NOMO-1 treated with DMSO at 0.1 percent for 48 hours (cell line): ENCODE results near the gene TSC22D4.

ENCODE experiments used
- DNase-seq: peaks from one replicate; lab custom pipeline; 2025; ENCODE audit not compliant: unreplicated experiment; lab: John Stamatoyannopoulos, UW

Gene TSC22D4

DNA sequence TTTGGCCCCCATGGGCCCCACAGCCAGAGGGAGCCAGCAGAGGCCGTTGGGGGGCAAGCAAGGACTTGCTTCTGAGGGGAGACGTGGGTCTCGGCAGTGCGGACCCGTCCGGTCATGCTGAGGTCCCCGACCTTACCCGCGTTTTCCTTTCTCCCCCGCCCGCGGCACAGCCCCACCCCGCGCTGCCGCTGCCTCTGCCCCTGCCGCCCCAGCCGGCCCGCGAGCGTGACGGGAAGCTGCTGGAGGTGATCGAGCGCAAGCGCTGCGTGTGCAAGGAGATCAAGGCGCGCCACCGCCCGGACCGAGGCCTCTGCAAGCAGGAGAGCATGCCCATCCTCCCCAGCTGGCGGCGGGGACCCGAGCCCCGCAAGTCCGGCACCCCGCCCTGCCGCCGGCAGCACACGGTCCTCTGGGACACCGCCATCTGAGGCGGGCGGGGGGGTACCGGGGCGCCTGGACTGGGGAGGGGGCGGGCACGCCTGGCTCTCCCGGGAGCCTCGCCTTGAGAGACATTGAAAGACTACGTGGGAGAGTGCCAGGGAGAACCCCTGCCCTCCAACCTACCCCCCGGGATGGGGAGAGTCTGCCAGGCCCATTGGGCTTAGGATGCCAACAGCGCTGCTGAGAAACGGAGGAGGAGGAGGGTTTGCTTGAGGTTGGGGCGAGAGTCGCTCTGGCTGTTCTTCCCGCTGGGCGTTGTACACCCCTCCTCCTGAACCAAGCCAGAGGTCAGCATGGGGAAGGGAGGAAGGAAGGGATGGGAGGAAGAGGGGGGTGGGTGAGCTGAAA, 14.7 kb upstream of the TSC22D4 start:
- peak; percentile 40 for DNase-seq

DNA sequence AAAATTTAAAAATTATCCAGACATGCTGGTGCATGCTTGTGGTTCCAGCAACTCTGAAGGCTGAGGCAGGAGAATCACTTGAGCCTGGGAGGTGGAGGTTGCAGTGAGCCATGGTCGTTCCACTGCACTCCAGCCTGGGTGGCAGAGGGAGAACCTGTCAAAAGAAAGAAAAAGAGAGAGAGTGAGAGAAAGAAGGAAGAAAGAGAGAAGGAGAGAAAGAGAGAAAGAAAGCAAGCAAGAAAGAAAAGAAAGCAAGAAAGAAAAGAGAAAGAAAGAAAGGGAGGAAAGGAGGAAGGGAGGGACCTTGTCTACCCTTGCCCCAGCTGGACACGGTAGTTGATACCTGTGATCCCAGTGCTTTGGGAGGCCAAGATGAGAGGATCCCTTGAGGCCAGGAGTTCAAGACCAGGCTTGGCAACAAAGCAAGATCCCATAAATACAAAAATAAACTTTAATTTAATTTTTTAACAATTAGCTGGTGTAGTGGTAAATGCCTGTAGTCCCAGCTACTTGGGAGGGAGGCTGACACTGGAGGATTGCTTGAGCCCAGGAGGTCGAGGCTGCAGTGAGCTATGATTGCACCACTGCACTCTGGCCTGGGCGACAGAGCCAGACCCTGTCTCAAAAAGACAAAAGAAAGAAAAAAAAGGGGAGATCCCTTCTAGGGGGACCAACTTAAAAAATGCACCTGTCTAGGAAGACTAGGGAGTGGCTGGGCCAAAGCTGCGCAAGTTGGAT, 13.9 kb upstream of the TSC22D4 start:
- DNase-seq: no peak

DNA sequence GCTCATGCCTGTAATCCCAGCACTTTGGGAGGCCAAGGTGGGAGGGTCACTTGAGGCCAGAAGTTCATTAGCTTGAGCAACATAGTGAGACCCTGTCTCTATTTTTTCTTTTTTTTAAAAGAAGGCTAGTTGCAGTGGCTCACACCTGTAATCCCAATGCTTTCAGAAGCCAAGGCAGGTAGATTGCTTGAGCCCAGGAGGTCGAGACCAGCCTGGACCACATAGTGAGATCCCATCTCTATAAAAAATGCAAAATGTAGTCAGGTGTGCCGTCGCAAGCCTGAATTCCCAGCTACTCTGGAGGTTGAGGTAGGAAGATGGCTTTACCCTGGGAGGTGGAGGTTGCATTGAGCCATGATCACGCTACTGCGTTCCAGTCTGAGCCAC, 12.2 kb upstream of the TSC22D4 start:
- DNase-seq: no peak

DNA sequence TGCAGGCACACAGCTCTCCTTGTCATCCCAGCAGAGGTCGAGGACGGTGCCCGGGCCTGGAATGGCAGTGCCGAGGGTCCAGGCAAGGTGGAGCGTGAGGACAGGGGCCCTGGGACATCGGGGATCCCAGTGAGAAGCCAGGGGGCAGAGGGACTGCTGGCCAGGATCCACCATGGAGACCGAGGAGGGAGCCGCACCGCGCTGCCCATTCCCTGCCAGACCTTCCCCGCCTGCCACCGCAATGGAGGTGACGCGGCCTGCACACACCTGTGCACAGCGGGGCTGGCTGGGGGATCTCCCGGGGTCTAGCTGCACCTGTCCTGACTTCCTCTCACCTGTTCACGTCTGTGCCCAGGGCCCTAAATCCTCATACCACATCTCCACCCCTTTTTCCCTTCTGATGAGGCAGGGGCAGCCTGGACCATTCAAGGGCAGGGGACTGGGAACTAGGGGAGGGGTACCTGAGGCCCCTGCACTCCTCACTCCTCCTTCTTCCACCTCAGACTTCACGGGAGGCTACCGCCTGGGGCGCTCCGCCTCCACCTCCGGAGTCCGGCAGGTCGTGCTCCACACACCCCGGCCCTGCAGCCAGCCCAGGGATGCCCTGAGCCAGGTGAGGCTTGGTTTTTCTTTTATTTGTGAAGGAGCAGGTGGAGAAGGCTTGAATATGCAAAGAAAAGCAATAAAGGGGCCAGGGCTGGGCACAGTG, 11.6 kb upstream of the TSC22D4 start:
- no peak for DNase-seq

DNA sequence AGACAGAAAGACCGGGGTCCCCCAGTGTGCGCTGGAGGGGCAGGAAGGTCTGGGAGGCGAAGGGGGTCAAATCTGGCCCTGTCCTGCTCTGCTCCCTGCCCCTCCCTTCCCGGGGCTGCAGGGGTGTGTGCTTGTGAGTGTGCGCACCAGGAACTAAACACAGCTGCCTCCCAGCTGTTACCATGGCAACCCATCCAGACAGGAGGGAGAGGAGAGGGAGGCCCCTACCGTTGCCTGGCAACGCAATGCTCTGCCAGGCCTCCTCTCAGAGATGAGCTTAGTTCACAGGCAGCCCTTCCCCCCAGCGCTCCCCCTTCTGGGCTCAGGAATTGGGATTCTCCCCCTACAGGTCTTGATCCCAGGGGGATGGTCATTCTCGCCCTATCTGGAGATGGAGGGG, 10.8 kb upstream of the TSC22D4 start:
- peak; percentile 79 for DNase-seq

DNA sequence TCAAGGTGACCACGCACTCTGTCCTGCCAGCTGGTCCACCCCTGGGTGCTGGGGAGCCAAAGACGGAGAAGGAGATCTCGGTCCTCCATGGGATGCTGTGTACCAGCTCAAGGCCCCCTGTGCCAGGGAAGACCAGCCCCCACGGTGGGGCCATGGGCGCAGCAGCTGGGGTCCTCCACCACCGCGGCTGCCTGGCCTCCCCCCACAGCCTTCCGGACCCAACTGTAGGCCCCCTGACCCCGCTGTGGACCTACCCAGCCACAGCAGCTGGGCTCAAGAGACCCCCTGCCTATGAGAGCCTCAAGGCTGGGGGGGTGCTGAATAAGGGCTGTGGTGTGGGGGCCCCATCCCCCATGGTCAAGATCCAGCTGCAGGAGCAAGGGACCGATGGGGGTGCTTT, 10.1 kb upstream of the TSC22D4 start:
- no peak for DNase-seq

DNA sequence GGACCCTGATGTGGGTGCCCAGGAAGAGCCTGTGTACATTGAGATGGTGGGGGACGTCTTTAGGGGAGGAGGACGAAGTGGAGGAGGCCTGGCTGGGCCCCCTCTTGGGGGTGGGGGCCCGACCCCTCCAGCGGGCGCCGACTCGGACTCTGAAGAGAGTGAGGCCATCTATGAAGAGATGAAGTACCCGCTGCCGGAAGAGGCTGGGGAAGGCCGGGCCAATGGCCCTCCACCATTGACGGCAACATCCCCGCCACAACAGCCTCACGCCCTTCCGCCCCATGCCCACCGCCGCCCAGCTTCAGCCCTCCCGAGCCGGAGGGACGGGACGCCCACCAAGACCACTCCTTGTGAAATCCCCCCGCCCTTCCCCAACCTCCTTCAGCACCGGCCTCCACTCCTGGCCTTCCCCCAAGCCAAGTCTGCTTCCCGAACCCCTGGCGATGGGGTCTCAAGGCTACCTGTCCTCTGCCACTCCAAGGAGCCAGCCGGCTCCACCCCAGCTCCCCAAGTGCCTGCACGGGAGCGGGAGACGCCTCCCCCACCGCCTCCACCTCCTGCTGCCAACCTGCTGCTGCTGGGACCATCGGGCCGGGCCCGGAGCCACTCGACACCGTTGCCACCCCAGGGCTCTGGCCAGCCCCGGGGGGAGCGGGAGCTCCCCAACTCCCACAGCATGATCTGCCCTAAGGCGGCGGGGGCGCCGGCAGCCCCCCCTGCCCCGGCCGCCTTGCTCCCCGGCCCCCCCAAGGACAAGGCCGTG, 9.5 kb upstream of the TSC22D4 start:
- no peak for DNase-seq

DNA sequence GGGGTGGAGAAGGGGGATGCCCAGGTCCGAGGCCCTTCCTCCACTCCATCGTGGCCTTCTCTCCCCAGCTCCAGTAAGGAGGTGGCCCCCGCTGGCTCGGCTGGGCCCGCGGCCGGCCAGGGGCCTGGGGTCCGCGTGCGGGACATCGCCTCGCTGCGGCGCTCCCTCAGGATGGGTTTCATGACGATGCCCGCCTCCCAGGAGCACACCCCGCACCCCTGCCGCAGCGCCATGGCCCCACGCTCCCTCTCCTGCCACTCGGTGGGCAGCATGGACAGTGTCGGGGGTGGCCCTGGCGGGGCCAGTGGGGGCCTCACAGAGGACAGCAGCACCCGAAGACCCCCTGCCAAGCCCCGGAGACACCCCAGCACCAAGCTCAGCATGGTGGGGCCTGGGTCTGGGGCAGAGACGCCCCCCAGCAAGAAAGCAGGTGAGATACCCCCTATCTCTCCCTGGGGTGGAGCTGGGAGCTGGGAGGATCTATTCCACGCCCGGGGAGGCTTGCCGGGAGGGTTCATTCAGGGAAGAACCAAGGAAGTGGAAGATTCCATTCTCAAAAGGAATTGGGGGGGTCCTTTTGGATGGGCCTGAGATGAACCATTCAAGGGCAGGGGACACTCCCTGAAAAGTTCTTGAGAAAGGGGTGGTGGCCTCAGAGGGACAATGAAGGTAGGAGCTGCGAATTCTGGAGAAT, 7.9 kb upstream of the TSC22D4 start:
- DNase-seq: no peak

DNA sequence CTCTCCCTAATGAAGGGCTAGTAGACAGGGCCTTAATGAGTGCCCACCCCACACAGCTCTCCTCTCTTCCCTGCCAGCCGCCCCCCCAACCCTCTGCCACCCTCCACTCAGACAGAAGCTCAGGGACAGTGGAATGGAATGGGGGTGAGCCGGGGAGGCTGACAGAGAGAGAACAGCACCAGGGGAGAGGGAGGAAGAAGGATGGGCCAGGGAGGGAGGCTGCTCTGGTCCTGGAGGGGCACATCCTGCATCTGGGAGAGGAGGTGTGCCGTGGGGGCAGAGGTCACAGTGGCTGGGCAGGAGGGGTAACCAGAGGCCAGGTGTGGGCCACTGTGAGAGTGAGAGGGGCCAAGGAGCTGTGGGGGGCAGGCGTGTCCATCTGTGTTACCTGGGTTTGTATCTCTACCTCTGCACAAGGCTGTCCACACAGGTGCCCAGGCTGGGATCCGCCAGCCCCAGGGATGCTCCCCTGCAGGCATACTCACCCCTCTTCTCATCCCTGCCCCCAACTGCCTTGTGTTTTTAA, 7.2 kb upstream of the TSC22D4 start:
- DNase-seq: no peak

DNA sequence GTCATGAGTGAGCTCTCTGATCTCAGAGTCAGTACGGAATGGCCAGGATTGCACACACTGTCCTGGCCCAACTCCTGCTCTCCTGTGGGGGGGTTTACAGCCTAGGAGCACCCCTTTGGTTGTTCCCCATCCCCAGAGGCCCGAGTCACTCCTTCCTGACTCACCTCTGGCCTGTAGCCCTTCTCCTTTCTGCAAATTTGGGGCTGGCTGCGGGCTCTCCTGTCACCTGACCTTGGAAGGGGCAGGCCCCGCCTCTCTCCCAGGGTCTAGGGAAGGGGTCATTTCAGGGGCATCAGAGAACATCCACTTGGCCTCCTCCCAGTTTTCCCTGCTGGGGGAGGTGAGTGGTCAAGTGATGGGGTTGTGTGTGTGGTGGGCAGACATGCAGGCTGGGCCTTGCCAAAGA, 6.5 kb upstream of the TSC22D4 start:
- no peak for DNase-seq

DNA sequence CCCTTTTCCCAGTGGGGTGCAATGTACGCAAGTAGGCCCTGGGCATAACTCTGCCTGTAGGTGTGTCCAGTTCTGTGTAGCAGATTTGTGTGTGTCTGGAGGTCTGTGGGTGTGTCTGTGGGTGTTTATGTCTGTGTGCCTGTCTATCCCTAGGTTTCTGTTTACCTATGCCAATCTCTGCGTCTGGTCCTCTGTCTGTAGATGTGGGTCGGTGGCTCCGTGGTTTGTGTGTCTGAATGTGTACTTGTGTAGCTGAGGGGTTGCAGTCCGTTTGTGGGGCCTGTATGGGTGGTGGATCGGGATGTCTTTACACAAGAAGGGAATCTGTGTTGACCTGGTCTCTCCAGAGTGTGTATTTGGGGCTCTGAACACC, 5.6 kb upstream of the TSC22D4 start:
- no peak for DNase-seq

DNA sequence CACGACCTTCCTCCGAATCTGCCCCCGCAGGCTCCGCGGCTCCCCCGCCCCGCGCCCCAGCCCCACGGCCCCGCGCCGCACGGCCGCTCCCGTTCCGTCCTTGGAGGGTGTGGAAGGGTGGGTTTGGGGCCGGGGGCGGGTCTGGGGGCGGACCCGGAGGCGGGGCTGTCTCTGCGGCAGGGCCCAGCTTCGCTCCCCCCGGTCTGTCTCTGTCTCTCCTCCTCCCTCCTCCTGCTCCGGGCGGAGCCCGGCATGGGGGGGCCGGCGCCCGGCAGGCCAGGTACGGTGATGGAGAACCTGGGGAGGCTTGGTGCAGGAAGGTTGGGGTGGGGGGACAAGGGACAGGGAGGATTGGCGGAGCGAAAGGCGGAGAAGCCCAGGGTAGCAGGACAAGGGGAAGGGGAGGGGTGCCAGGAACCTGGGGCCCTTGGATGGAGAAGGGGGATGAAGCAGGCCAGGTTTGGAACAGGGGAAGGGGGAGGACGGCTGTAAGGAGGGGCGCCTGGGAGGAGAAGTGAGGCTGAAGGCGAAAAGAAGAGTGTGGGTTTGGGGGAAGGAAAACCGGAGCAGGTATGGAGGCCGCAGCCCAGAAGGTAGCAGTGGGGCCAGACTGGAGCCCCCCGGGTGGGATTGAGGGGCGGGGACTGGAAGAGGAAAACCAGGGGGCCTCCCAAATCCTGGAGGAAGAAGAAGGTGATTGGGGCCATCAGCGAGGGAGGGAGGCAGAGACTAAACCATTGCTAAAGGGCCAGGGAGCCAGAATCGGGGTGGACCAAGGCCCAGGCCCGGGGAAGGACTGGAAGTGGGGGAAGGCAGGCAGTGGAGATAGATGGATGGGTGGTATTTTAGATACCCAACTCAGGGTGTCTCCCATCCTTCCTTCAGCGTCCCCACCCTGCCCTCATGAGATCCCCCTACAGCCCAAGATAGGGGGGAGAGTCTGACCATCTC, 5.0 kb upstream of the TSC22D4 start, which contains the start of gene NYAP1:
Gene NYAP1 (plus strand): TSS at position 206 of the 951 bp plus-strand sequence. CDS start 1,385 bp downstream, outside the sequence.
- DNase-seq: no peak

DNA sequence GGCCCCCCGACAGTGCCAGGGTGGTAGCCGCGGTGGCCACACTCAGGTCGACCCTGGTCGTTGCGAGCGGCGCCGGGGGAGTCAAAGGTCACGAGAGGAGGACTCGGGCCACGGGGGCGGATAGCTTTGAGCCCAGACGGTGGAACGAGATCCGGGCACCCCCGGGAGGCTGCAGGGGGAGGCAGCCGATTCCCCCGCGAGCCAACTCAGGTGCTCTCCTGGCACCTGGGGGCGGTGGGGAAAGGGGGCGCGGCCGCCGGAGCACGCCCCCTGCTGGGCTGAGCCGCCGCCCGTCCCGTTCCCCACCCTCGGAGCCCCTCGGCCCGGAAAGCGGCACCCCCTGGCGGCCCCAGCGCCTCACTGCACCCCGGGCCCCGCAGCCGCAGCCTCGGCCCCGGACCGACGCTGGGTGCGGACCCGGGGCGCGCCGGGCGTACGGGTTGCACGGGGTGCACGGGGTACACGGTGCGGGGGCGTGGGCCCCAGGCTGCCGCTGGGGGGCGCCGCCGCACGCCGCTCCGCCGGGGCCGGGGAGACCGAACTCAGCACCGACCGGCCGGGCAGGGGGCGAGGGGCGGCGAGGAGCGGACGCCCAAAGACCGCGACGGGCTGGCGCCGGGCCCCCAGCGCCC, 4.2 kb upstream of the TSC22D4 start:
- peak; percentile 66 for DNase-seq

DNA sequence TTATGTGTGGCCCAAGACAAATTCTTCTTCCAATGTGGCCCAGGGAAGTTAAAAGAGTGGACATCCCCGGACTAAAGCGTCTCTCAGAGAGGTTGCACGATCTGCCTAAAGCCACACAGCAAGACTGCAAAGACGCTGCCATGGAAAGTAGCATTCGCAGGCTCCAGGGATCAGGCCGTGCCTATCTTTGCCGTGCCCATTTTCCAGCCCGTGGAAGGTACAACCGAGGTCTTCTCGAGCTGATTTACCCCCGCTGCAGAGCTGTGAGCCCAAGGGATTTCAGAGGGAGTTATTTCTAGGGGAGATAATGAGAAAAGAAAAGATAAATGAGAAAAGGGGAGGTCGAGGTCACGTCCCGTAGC, 3.7 kb upstream of the TSC22D4 start:
- no peak for DNase-seq

DNA sequence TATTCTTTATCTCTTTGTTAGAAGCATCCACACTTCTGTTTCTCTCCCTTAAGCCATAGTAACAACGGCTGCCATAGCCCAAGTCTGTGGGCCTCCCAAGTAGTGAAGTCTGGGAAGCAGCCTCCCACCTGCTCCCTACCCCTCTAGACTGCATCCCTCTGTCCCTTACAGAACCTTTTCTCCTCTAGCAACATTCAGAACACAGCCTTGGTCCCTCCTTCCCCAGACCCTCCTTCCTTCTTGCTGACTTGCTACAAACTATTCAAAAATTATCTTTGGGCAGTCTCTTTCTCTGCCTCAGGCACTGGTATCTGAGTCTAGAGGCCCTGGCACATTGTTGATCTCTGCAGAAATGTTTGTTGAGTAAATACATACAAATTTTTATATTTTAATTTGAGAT, 2.5 kb upstream of the TSC22D4 start:
- DNase-seq: no peak

DNA sequence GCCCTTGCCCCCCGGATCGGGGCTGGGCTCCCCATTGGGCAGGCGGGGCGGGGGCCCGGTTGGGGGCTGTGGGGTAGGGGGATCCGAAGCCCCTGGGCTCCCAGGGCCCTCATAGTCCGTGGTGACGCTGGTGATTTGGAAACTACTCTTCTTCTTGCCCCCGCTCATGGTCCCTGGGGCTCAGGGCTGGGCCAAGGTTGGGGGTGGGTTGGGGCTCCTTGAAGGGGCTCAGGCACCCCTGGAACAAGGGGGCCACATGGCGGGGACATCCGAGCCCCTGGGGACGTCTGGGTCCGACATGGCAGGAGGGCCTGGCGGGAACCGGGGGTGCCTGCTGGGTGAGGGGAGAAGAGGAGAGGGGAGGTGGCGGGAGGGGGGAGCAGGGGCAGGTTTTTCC, 1.1 kb downstream of the TSC22D4 start:
- DNase-seq: no peak

DNA sequence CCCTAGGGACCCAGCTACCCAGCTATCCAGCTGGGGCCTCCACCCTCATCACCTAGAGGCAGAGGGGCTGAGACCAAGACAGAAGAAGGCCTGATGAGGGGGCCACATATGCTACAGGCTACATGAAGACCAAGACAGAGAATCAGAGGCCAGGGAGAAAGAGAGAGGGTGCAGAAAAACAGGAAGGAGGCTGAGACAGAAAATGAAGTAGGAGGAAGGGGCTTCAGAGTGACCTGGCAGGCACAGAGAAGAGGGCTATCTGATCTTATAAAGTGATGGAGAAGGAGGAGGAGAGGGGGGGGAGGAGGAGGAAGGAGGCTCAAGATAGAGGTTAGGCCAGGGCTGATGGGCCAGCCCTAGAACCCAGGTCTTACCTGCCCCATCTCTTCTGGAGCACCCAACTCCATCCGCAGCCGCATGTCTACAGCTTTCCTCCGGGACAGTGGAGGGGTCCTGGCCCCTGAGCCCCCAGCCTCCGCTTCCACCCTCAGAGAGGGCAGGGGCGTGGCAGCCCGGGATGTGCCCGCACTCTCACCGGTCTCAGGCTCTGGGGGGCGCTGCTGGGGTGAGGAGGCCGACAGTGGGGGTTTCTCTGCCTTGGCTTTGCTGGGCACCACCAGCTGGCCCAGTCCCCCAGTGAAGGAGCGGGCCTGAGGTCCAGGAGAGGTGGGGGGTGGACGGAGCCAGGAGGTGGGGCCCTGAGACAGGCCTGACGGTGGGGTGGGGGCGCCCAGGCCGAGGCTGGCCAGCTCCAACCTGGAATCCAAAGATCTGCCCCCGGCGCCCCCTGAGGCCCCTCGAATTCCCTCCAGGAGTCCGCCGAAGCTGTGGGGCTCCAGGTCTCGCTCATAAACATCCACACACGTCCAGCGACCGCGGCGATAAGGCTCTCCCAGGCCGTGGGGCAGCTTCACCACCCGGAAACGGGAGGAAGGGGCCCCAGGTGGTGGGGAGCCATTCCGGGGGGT, 1.8 kb downstream of the TSC22D4 start:
- no peak for DNase-seq
